ENCODE measurements around the gene DAPK3. TPM values are rescaled to one million over a fixed set of nuclear protein-coding genes. Genes with fewer than 3 reads are reported as not detected.

The DAPK3 gene
- polyA plus RNA-seq, 3 donors: 13.7 to 32.1 (median 21.8) TPM

GRCh38 chr19:3983936-3984583, 13.2 kb upstream of the DAPK3 start:
- Histone ChIP-seq H3K27ac (ENCODE audit: low read depth in 1 of 2, low read length in 2 of 2) (peak overlapping the region; percentile 29 to 93), H3K4me2 (replicated peaks; ENCODE audit: extremely low read depth, low read length, poor library complexity, severe bottlenecking) (peak overlapping the region; percentile 84), H3K79me2 (ENCODE audit: insufficient read depth, low read length) (peaks cover 63% of the 10 kb centered on the region), H3K9me3 (replicated peaks in 1 of 2; ENCODE audit: control insufficient read depth in 1 of 2, insufficient read depth in 1 of 2, low read length in 2 of 2) (no peaks in the 10 kb centered on the region), H3K4me1 (ENCODE audit: control insufficient read depth in 1 of 2, insufficient read depth in 2 of 2, low read length in 2 of 2) (peaks cover 35 to 44% of the 10 kb centered on the region in 2 donors), H3K4me3 (replicated peaks in 1 of 3; ENCODE audit: low read depth in 2 of 3, low read length in 3 of 3) (peak overlapping the region; percentile 76 to 97 (median 93)), H3K36me3 (replicated peaks in 1 of 2; ENCODE audit: control insufficient read depth in 1 of 2, insufficient read depth in 2 of 2, low read length in 2 of 2) (peaks cover 52 to 53% of the 10 kb centered on the region in 2 donors), H4K20me1 (ENCODE audit: insufficient read depth, low read length) (peaks cover 74% of the 10 kb centered on the region), H3K9ac (ENCODE audit: insufficient read depth, low read length, poor library complexity, severe bottlenecking) (peak overlapping the region; percentile 92), H3K27me3 (ENCODE audit: control insufficient read depth in 2 of 2, insufficient read depth in 2 of 2, low read length in 2 of 2) (no peaks in the 10 kb centered on the region), H2AFZ (ENCODE audit: insufficient read depth, low read depth, low read length, poor library complexity, severe bottlenecking) (no peak overlapping the region)
- Mint-ChIP-seq H3K4me3 (peak overlapping the region; percentile 96 to 97), H3K9me3 (peaks cover 0 to 2% (median 0%) of the 10 kb centered on the region in 7 donors), H3K36me3 (peaks cover 49 to 53% of the 10 kb centered on the region in 2 donors), H3K4me1 (peaks cover 39% of the 10 kb centered on the region), H3K27me3 (ENCODE audit: low read depth in 3 of 3) (no peaks in the 10 kb centered on the region), H3K27ac (peak overlapping the region; percentile 93 to 99 (median 96))
- intact Hi-C loops (cut with micrococcal nuclease): loop anchor here in 1 of 2 donors (2.0 kb wide), 1 partner anchor 13 kb away; the partner anchor contains the start of gene DAPK3
- 45% methylated on average over 24 of the region's 30 CpGs for WGBS (ENCODE audit: insufficient coverage)
- no peak for TF ChIP-seq CTCF (IDR thresholded peaks at IDR 0.05)
- DNase-seq: peak; percentile 12 to 53 (median 41)

GRCh38 chr19:3983542-3983914, 12.6 kb upstream of the DAPK3 start:
- intact Hi-C loops (cut with micrococcal nuclease): no loop called here
- Histone ChIP-seq H3K79me2 (ENCODE audit: insufficient read depth, low read length) (peaks cover 67% of the 10 kb centered on the region), H3K27me3 (ENCODE audit: control insufficient read depth in 2 of 2, insufficient read depth in 2 of 2, low read length in 2 of 2) (no peaks in the 10 kb centered on the region), H2AFZ (ENCODE audit: insufficient read depth, low read depth, low read length, poor library complexity, severe bottlenecking) (no peak overlapping the region), H3K4me3 (replicated peaks in 1 of 3; ENCODE audit: low read depth in 2 of 3, low read length in 3 of 3) (peak overlapping the region in 1 of 3 experiments; percentile 97), H3K4me2 (replicated peaks; ENCODE audit: extremely low read depth, low read length, poor library complexity, severe bottlenecking) (peak overlapping the region; percentile 84), H3K9me3 (replicated peaks in 1 of 2; ENCODE audit: control insufficient read depth in 1 of 2, insufficient read depth in 1 of 2, low read length in 2 of 2) (no peaks in the 10 kb centered on the region), H3K27ac (ENCODE audit: low read depth in 1 of 2, low read length in 2 of 2) (peak overlapping the region; percentile 29 to 93), H3K4me1 (ENCODE audit: control insufficient read depth in 1 of 2, insufficient read depth in 2 of 2, low read length in 2 of 2) (peaks cover 35 to 44% of the 10 kb centered on the region in 2 donors), H4K20me1 (ENCODE audit: insufficient read depth, low read length) (peaks cover 79% of the 10 kb centered on the region), H3K9ac (ENCODE audit: insufficient read depth, low read length, poor library complexity, severe bottlenecking) (peak overlapping the region; percentile 92), H3K36me3 (replicated peaks in 1 of 2; ENCODE audit: control insufficient read depth in 1 of 2, insufficient read depth in 2 of 2, low read length in 2 of 2) (peaks cover 56 to 58% of the 10 kb centered on the region in 2 donors)
- no peak for TF ChIP-seq CTCF (IDR thresholded peaks at IDR 0.05)
- Mint-ChIP-seq H3K9me3 (peaks cover 0 to 2% (median 0%) of the 10 kb centered on the region in 7 donors), H3K36me3 (peaks cover 52 to 58% of the 10 kb centered on the region in 2 donors), H3K4me3 (peak overlapping the region; percentile 96 to 97), H3K4me1 (peaks cover 39% of the 10 kb centered on the region), H3K27ac (peak overlapping the region in 5 of 7 donors; percentile 50 to 97 (median 93)), H3K27me3 (ENCODE audit: low read depth in 3 of 3) (no peaks in the 10 kb centered on the region)
- 92% methylated on average over 2 of the region's 7 CpGs for WGBS (ENCODE audit: insufficient coverage)
- no peak for DNase-seq
